ENCODE results near the gene LKAAEAR1. TPM values are rescaled to one million over a fixed set of nuclear protein-coding genes. Genes with fewer than 3 reads are reported as not detected.

LKAAEAR1 gene
- total and polyA plus RNA-seq, 9 of the 15 experiments (the other 6 are each of a cell fraction or from before 2014, with no cell fraction given): not detected

- TF ChIP-seq ZBTB12 (CRISPR knock-in tag; IDR thresholded peaks at IDR 0.05) (peak; percentile 77), SMARCE1 (IDR thresholded peaks at IDR 0.05) (no peak), ZNF280A (IDR thresholded peaks at IDR 0.05; ENCODE audit: low read depth, partially characterized antibody) (no peak), ZKSCAN1 (IDR thresholded peaks at IDR 0.05; ENCODE audit: low read depth, low read length) (no peak), CTCFL (IDR thresholded peaks at IDR 0.05; ENCODE audit: borderline replicate concordance, insufficient read depth, low read depth, low read length, poor library complexity, severe bottlenecking) (no peak), YBX1 (IDR thresholded peaks at IDR 0.05) (no peak), MYC (IDR thresholded peaks at IDR 0.05; ENCODE audit: low read depth, low read length) (no peak; the same call in 1 of the 2 replicates), MYC (CRISPR knock-in tag; IDR thresholded peaks at IDR 0.05; ENCODE audit: borderline replicate concordance, low read depth) (no peak), RAD21 (CRISPR knock-in tag; conservative IDR thresholded peaks at IDR 0.05 in 1 of 2, IDR thresholded peaks at IDR 0.05 in 1 of 2) (no peak), ZNF449 (CRISPR knock-in tag; IDR thresholded peaks at IDR 0.05) (peak; percentile 68; the same call in 1 of the 2 replicates), ZBTB17 (CRISPR knock-in tag; IDR thresholded peaks at IDR 0.05) (peak; percentile 81), EP300 (IDR thresholded peaks at IDR 0.05; ENCODE audit: low read length) (peak; percentile 9; the same call in 1 of the 2 replicates), ZNF76 (CRISPR knock-in tag; IDR thresholded peaks at IDR 0.05; ENCODE audit: borderline replicate concordance) (peak; percentile 94), ATF6 (CRISPR knock-in tag; IDR thresholded peaks at IDR 0.05) (no peak)
Observed at GRCh38 chr20:64062596-64063388, 21.4 kb downstream of the LKAAEAR1 start, which contains the start of gene TCEA2 (continued).

Data from K562 (cell line).